HCT116 (cell line): ENCODE results near the gene RAPGEF1. TPM values are rescaled to one million over a fixed set of nuclear protein-coding genes. Genes with fewer than 3 reads are reported as not detected.

Experiments used
- ATAC-seq: fragments of 200-7000 bp; cut with Tn5 transposase; 2 replicates; pipeline ENCODE4 v1.9.1; 2020; ENCODE audit warnings: mild to moderate bottlenecking, moderate library complexity
- BruUV-seq: library from RNA; stranded (reverse); fragments of 400-500 nt; replicated peaks from 2 replicates; lab custom pipeline; 2021; lab: Mats Ljungman, UMichigan
- CTCF ChIA-PET: fragments of 300-600 bp; sonication (Branson Sonifier 250); formaldehyde crosslinking; loops from one replicate; lab custom pipeline; 2021; ENCODE audit warnings: antibody characterized with exemption; lab: Charles Lee
- POLR2A ChIA-PET: fragments of 300-600, 350-600 bp; sonication (Branson Sonifier 250); formaldehyde crosslinking; loops from one replicate; lab custom pipeline; 2021; ENCODE audit warnings: antibody characterized with exemption; lab: Charles Lee
- RAD21 ChIA-PET, 2 experiments: fragments of 300-600 bp; sonication (Branson Sonifier 250); formaldehyde crosslinking; loops; one replicate each; lab custom pipeline; 2023; ENCODE audit warnings: low total read pairs in 2 of 2; ENCODE audit not compliant: uncharacterized antibody in 2 of 2, unreplicated experiment in 2 of 2, low non-redundant PET in 1 of 2; lab: Charles Lee
- DNase-seq: peaks from one replicate; pipeline ENCODE4 v3.0.0-alpha.2; 2010; ENCODE audit warnings: low read depth, low spot score
- H2AFZ ChIP-seq: fragments of 200-600 bp; shearing (Covaris generic), sonication (generic); 2 replicates; pipeline ENCODE4 v1.6.1; 2017; ENCODE audit warnings: low read depth, mixed run types, mixed read lengths, antibody characterized with exemption, low read length; ENCODE audit not compliant: poor library complexity, severe bottlenecking
- H3K27ac ChIP-seq: 2 replicates; pipeline ENCODE4 v1.5.1; 2012; ENCODE audit warnings: low read depth, low read length
- H3K27me3 ChIP-seq: fragments of 200-600 bp; sonication (generic); 2 replicates; pipeline ENCODE4 v1.6.1; 2016; ENCODE audit warnings: mixed run types, low read length, mixed read lengths; ENCODE audit not compliant: insufficient read depth
- H3K36me3 ChIP-seq, 2 experiments: fragments of 200-500 bp in 1 of 2; fragments of 200-600 bp in 1 of 2; sonication (Bioruptor generic) in 1 of 2; sonication (generic) in 1 of 2; 2 replicates each; pipeline versions ENCODE4 v1.5.1 to v1.6.1; 2014 to 2016; ENCODE audit warnings: low read length in 2 of 2, inconsistent platforms in 1 of 2, mixed read lengths in 1 of 2, mixed run types in 1 of 2; ENCODE audit not compliant: insufficient read depth in 2 of 2, control insufficient read depth in 1 of 2
- H3K4me1 ChIP-seq, 2 experiments: fragments of 200-600 bp in 1 of 2; sonication (generic) in 1 of 2; 2 replicates each; pipeline versions ENCODE4 v1.5.1 to v1.6.1; 2012 to 2017; ENCODE audit warnings: low read length in 2 of 2, inconsistent platforms in 1 of 2, mild to moderate bottlenecking in 1 of 2, mixed read lengths in 1 of 2, mixed run types in 1 of 2, moderate library complexity in 1 of 2; ENCODE audit not compliant: insufficient read depth in 2 of 2, control insufficient read depth in 1 of 2
- H3K4me2 ChIP-seq: fragments of 200-600 bp; sonication (generic); 2 replicates; pipeline ENCODE4 v1.6.1; 2017; ENCODE audit warnings: mixed run types, low read length, mixed read lengths
- H3K4me3 ChIP-seq, 2 experiments: fragments of 200-600 bp in 1 of 2; sonication (generic) in 1 of 2; replicated peaks in 1 of 2; 2 replicates each; pipeline ENCODE4 v1.5.1; 2011 to 2016; ENCODE audit warnings: low read length in 2 of 2, control low read depth in 1 of 2, low read depth in 1 of 2, mild to moderate bottlenecking in 1 of 2, mixed read lengths in 1 of 2, mixed run types in 1 of 2
- H3K79me2 ChIP-seq: fragments of 200-600 bp; sonication (generic); 2 replicates; pipeline ENCODE4 v1.6.1; 2017; ENCODE audit warnings: mild to moderate bottlenecking, mixed run types, low read length, moderate library complexity, mixed read lengths; ENCODE audit not compliant: insufficient read depth
- H3K9ac ChIP-seq: fragments of 200-600 bp; sonication (generic); 2 replicates; pipeline ENCODE4 v1.6.1; 2016; ENCODE audit warnings: low read length, mixed read lengths
- H3K9me2 ChIP-seq: fragments of 200-600 bp; sonication (generic), shearing (Covaris generic); 2 replicates; pipeline ENCODE4 v1.6.1; 2017; ENCODE audit warnings: mixed run types, mild to moderate bottlenecking, moderate library complexity; ENCODE audit not compliant: insufficient read depth
- H3K9me3 ChIP-seq, 2 experiments: fragments of 200-500 bp in 1 of 2; fragments of 200-600 bp in 1 of 2; sonication (Bioruptor generic) in 1 of 2; sonication (generic) in 1 of 2; 2 replicates each; pipeline ENCODE4 v1.6.1; 2014 to 2017; ENCODE audit warnings: low read length in 2 of 2, mixed read lengths in 2 of 2, inconsistent platforms in 1 of 2, low read depth in 1 of 2, mild to moderate bottlenecking in 1 of 2, mixed run types in 1 of 2, moderate library complexity in 1 of 2; ENCODE audit not compliant: control insufficient read depth in 1 of 2, insufficient read depth in 1 of 2
- H4K20me1 ChIP-seq: fragments of 200-600 bp; sonication (generic), shearing (Covaris generic); 2 replicates; pipeline ENCODE4 v1.6.1; 2017; ENCODE audit warnings: mixed run types, mild to moderate bottlenecking, moderate library complexity; ENCODE audit not compliant: insufficient read depth
- CBX3 ChIP-seq: IDR thresholded peaks from 2 replicates; pipeline ENCODE4 v1.6.1; 2012; ENCODE audit warnings: low read depth
- CEBPB ChIP-seq: IDR thresholded peaks from 2 replicates; pipeline ENCODE4 v1.6.1; 2012; ENCODE audit warnings: low read depth
- EGR1 ChIP-seq: IDR thresholded peaks from 2 replicates; pipeline ENCODE4 v1.6.1; 2012; ENCODE audit warnings: low read depth
- ELF1 ChIP-seq: IDR thresholded peaks from 2 replicates; pipeline ENCODE4 v1.6.1; 2012; ENCODE audit warnings: low read depth, borderline replicate concordance
- EZH2 ChIP-seq: fragments of 200-600 bp; sonication (generic); IDR thresholded peaks from 2 replicates; pipeline ENCODE4 v1.6.1; 2017; ENCODE audit warnings: antibody characterized with exemption, mixed run types
- EZH2phosphoT487 ChIP-seq: fragments of 200-600 bp; IDR thresholded peaks from 2 replicates; pipeline ENCODE4 v1.6.1; 2018; ENCODE audit warnings: antibody characterized with exemption, borderline replicate concordance
- FOSL1 ChIP-seq: IDR thresholded peaks from 2 replicates; pipeline ENCODE4 v1.6.1; 2012; ENCODE audit warnings: low read depth
- JUND ChIP-seq: IDR thresholded peaks from 2 replicates; pipeline ENCODE4 v1.6.1; 2012
- POLR2A ChIP-seq: IDR thresholded peaks from 2 replicates; pipeline ENCODE4 v1.7.0; 2011; ENCODE audit warnings: borderline replicate concordance; ENCODE audit not compliant: insufficient read depth, insufficient read length; ENCODE audit errors: extremely low read depth
- POLR2AphosphoS5 ChIP-seq: IDR thresholded peaks from 2 replicates; pipeline ENCODE4 v1.6.1; 2011; ENCODE audit warnings: mild to moderate bottlenecking, low read depth, low read length, moderate library complexity
- RAD21 ChIP-seq: IDR thresholded peaks from 2 replicates; pipeline ENCODE4 v1.6.1; 2012; ENCODE audit warnings: low read depth, mild to moderate bottlenecking
- SIN3A ChIP-seq: IDR thresholded peaks from 2 replicates; pipeline ENCODE4 v1.6.1; 2012; ENCODE audit warnings: low read depth
- SP1 ChIP-seq: IDR thresholded peaks from 2 replicates; pipeline ENCODE4 v1.6.1; 2012; ENCODE audit warnings: low read depth
- SRF ChIP-seq: IDR thresholded peaks from 2 replicates; pipeline ENCODE4 v1.6.1; 2012; ENCODE audit warnings: low read depth
- YY1 ChIP-seq: IDR thresholded peaks from 2 replicates; pipeline ENCODE4 v1.6.1; 2011; ENCODE audit warnings: low read length, low read depth, moderate library complexity, mild to moderate bottlenecking; ENCODE audit not compliant: insufficient replicate concordance; ENCODE audit errors: extremely low read depth
- ZFX ChIP-seq: fragments of 450-650 bp; IDR thresholded peaks from 2 replicates; pipeline ENCODE4 v1.6.1; 2017
- intact Hi-C: fragments of 100-400 bp; cut with micrococcal nuclease; formaldehyde crosslinking; loops from 2 replicates; pipeline ENCODE4 v1.10.0; 2022
- total RNA-seq: library from RNA; stranded (reverse); gene quantifications from one replicate; pipeline ENCODE4 v1.2.1, GENCODE V29; 2021; ENCODE audit not compliant: unreplicated experiment
- TF ChIP-seq, protein P1 (sequence below), 3 experiments: fragments of 200-600 bp in 1 of 3; sonication (generic) in 1 of 3; IDR thresholded peaks in 2 of 3; conservative IDR thresholded peaks in 1 of 3; 2 replicates each; pipeline ENCODE4 v1.5.1; 2012 to 2017; ENCODE audit warnings: low read depth in 2 of 3, low read length in 2 of 3, antibody characterized with exemption in 1 of 3, borderline replicate concordance in 1 of 3, control low read depth in 1 of 3, mild to moderate bottlenecking in 1 of 3, mixed read lengths in 1 of 3, mixed run types in 1 of 3, moderate library complexity in 1 of 3; ENCODE audit not compliant: insufficient read depth in 1 of 3
- TF ChIP-seq, protein P2 (sequence below): IDR thresholded peaks from 2 replicates; pipeline ENCODE4 v1.6.1; 2011; ENCODE audit warnings: mild to moderate bottlenecking, low read length, moderate library complexity; ENCODE audit not compliant: insufficient replicate concordance; ENCODE audit errors: extremely low read depth
- TF ChIP-seq, protein P3 (sequence below): IDR thresholded peaks from 2 replicates; pipeline ENCODE4 v1.6.1; 2012

Gene RAPGEF1
- total RNA-seq, 1 experiment from 2014 or later = 43.0 TPM

DNA sequence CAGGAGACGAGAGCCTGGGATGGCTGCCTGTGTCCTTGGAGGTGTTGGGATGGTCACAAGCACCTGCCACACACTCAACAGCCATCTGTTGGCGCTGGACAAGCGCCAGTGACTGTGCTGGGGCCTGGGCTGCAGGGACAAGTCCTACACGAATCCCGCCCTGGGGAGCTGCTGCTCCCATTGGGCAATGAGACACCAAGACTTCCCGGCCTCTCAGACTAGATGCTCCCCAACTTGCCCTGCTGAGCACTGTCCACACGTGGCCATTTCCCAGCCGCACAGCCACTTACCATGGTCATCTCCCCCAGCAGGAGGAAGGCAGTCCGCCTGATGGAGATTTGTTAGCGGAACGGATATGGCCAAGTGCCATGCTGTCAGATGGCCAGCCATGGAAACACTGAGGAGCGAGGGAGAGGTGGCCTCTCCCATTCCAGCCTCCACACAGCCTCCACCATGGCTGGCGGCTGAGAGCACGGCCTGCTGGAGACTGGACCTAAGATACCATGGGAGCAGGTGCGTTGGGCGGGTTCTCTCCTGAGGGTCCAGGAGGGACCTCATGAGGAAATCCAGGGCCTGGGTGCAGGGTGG, 150.7 kb downstream of the RAPGEF1 start:
- DNase-seq (no peak), ATAC-seq (no peak)
- no peaks in the 10 kb centered on the region; a peak in 1 of 4 replicates for H3K36me3 ChIP-seq
- no peak overlapping the region for H3K27ac ChIP-seq
- no peak overlapping the region for H3K4me2 ChIP-seq
- no peaks in the 10 kb centered on the region for H3K4me1 ChIP-seq
- ChIA-PET POLR2A (no interaction called here), RAD21 (no interaction called here), CTCF (no interaction called here)
- intact Hi-C loops = no loop called here
- no peaks in the 10 kb centered on the region for H4K20me1 ChIP-seq
- H3K9ac ChIP-seq = no peak overlapping the region
- H3K4me3 ChIP-seq = no peak overlapping the region
- H3K9me2 ChIP-seq = no peaks in the 10 kb centered on the region
- TF ChIP-seq RAD21 (no peak), CBX3 (no peak)
- TF ChIP-seq, protein P1, sequence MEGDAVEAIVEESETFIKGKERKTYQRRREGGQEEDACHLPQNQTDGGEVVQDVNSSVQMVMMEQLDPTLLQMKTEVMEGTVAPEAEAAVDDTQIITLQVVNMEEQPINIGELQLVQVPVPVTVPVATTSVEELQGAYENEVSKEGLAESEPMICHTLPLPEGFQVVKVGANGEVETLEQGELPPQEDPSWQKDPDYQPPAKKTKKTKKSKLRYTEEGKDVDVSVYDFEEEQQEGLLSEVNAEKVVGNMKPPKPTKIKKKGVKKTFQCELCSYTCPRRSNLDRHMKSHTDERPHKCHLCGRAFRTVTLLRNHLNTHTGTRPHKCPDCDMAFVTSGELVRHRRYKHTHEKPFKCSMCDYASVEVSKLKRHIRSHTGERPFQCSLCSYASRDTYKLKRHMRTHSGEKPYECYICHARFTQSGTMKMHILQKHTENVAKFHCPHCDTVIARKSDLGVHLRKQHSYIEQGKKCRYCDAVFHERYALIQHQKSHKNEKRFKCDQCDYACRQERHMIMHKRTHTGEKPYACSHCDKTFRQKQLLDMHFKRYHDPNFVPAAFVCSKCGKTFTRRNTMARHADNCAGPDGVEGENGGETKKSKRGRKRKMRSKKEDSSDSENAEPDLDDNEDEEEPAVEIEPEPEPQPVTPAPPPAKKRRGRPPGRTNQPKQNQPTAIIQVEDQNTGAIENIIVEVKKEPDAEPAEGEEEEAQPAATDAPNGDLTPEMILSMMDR (IDR thresholded peaks at IDR 0.05 in 2 of 3, conservative IDR thresholded peaks at IDR 0.05 in 1 of 3; ENCODE audit: borderline replicate concordance in 1 of 3, insufficient read depth in 1 of 3, low read depth in 2 of 3, low read length in 2 of 3) = no peak
- no TSS peak for BruUV-seq
- H2AFZ ChIP-seq = no peak overlapping the region
- H3K27me3 ChIP-seq = no peaks in the 10 kb centered on the region
- H3K9me3 ChIP-seq = no peaks in the 10 kb centered on the region
- no peaks in the 10 kb centered on the region for H3K79me2 ChIP-seq

DNA sequence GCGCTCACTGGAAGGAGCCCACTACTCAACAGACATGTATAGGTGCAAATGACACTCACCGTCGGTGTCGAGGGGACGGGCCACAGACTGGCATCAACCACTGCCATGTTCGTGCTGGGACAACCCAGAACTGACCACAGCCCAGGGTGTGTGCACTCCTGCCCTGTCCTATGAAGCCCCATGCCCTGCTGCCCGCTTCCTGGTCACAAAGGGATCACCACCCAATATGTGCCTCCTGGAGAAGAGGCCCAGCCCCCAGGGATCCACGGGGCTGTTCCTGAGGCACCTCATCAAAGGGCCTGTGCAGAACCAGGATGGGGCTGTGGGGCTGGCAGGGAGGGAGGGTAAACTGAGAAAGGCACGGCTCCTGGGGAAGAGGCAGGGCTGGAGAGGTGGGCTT, 151.5 kb downstream of the RAPGEF1 start:
- Histone ChIP-seq H3K4me2 (no peak overlapping the region), H3K9me2 (no peaks in the 10 kb centered on the region), H3K4me1 (no peaks in the 10 kb centered on the region), H3K4me3 (no peak overlapping the region), H3K9me3 (no peaks in the 10 kb centered on the region), H3K79me2 (no peaks in the 10 kb centered on the region), H2AFZ (no peak overlapping the region), H3K9ac (no peak overlapping the region), H3K27ac (no peak overlapping the region), H3K27me3 (no peaks in the 10 kb centered on the region), H3K36me3 (no peaks in the 10 kb centered on the region; a peak in 1 of 4 replicates), H4K20me1 (no peaks in the 10 kb centered on the region)
- BruUV-seq = no TSS peak
- POLR2A ChIA-PET = no interaction called here
- RAD21 ChIA-PET = no interaction called here
- no peak for ATAC-seq
- CTCF ChIA-PET = no interaction called here
- intact Hi-C loops = no loop called here
- no peak for DNase-seq
- TF ChIP-seq FOSL1 (no peak), ELF1 (no peak), EZH2 (no peak), RAD21 (no peak), EZH2phosphoT487 (no peak), SIN3A (no peak), YY1 (no peak), CEBPB (no peak), ZFX (no peak), POLR2A (no peak), EGR1 (no peak), SRF (no peak), POLR2AphosphoS5 (no peak), SP1 (no peak), JUND (no peak)
- TF ChIP-seq, protein P2, sequence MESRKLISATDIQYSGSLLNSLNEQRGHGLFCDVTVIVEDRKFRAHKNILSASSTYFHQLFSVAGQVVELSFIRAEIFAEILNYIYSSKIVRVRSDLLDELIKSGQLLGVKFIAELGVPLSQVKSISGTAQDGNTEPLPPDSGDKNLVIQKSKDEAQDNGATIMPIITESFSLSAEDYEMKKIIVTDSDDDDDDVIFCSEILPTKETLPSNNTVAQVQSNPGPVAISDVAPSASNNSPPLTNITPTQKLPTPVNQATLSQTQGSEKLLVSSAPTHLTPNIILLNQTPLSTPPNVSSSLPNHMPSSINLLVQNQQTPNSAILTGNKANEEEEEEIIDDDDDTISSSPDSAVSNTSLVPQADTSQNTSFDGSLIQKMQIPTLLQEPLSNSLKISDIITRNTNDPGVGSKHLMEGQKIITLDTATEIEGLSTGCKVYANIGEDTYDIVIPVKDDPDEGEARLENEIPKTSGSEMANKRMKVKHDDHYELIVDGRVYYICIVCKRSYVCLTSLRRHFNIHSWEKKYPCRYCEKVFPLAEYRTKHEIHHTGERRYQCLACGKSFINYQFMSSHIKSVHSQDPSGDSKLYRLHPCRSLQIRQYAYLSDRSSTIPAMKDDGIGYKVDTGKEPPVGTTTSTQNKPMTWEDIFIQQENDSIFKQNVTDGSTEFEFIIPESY = no peak
- TF ChIP-seq, protein P3, sequence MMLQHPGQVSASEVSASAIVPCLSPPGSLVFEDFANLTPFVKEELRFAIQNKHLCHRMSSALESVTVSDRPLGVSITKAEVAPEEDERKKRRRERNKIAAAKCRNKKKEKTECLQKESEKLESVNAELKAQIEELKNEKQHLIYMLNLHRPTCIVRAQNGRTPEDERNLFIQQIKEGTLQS = no peak
